ENCODE data around the gene IKZF1.
A peak's percentile ranks its signal among the peaks of the same experiment; 100 is the strongest.

The IKZF1 gene

DNA sequence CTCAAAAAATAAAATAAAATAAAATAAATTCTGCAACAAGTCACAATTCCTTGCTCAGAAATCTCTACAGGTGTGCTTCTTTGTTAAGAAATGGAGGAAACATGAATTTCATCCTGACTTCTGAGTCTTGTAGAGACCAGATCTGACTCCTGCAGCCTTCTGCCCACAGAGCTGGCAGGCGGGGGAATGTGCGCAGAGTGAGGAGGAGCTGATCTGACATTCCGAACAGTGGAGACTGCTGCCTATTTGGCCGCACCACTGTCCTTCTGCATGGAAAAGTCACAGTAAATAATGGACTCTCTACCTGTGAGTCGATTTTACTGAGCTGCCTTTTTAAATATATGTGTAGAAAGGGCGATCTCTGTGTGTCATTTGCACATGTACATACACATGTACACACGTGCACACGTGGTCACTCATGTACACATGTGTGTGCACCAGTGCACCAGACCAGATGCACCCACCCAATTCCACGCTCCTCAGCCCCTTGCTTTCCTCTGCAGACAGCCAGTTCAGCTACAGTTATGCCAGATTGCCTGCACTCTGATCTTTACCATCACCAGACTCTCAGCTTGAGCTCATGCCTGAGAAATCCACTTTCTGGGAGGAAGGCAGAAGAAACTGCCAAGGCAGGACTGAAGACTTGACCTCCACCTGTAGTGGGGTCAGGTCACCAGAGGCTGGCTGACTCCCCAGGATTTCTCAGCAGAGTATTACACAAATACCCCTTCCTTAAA, 54.9 kb downstream of the IKZF1 start:
- Histone ChIP-seq H3K9me3 (ENCODE audit: control insufficient read depth, insufficient read depth, low read depth, low read length) (no peaks in the 10 kb centered on the region), H3K4me1 (ENCODE audit: control insufficient read depth, insufficient read depth, low read length) (peaks cover 12% of the 10 kb centered on the region; the same call in 1 of the 2 replicates), H3K9ac (ENCODE audit: low read length) (peak overlapping the region; percentile 19), H3K4me3 (ENCODE audit: low read depth, low read length) (no peak overlapping the region), H3K27ac (ENCODE audit: low read depth, low read length) (no peak overlapping the region), H3K36me3 (ENCODE audit: control insufficient read depth, insufficient read depth, low read length) (no peaks in the 10 kb centered on the region), H3K27me3 (ENCODE audit: control insufficient read depth, insufficient read depth, low read length) (no peaks in the 10 kb centered on the region)

DNA sequence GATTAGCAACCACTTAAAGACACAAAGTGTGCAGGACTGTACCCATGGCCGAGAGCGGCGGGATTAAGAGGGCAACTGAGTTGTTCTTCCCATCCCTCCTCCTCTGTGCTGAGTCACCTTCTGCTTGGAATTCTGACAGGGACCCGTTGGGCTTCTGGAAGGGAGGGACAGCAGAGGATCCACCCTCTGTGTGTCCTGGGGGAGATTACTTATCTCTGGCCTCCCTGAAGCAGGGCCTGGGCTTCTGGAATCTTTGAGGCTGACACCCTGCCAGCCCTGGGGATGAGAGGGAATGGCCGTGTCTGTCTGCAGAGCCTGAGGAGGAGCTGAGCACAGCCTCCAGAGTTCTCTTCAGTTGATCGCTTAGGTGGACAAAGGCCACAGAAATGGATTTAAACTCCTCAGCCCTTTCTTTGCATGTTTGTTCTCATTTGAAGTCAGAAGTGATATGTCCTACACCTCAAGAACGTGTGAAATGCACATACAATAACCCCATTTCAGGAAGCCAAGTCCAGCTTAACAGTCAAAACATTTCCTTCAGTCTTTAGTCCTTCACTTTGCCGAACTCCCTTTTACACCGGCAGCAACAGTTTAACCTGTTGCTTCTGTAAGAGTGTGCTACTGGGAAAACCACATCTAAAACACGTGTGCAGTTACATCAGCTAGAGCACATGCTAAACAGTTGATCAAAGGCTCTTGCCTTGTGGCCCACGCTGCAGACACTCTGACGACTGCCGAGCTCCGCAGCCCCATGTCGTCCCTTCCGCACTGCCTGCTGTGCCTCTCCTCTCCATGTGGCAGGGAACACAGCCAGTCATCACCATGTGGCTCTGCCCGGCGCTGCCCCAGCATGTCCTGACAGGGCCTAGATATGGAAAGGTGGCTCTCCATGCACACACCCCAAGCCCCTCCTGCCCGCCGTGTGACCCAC, 55.7 kb downstream of the IKZF1 start:
- Histone ChIP-seq H3K27ac (ENCODE audit: low read depth, low read length) (no peak overlapping the region), H3K9ac (ENCODE audit: low read length) (peak overlapping the region; percentile 43), H3K4me1 (ENCODE audit: control insufficient read depth, insufficient read depth, low read length) (peaks cover 12% of the 10 kb centered on the region; the same call in 1 of the 2 replicates), H3K4me3 (ENCODE audit: low read depth, low read length) (no peak overlapping the region), H3K9me3 (ENCODE audit: control insufficient read depth, insufficient read depth, low read depth, low read length) (no peaks in the 10 kb centered on the region), H3K27me3 (ENCODE audit: control insufficient read depth, insufficient read depth, low read length) (no peaks in the 10 kb centered on the region), H3K36me3 (ENCODE audit: control insufficient read depth, insufficient read depth, low read length) (no peaks in the 10 kb centered on the region)

DNA sequence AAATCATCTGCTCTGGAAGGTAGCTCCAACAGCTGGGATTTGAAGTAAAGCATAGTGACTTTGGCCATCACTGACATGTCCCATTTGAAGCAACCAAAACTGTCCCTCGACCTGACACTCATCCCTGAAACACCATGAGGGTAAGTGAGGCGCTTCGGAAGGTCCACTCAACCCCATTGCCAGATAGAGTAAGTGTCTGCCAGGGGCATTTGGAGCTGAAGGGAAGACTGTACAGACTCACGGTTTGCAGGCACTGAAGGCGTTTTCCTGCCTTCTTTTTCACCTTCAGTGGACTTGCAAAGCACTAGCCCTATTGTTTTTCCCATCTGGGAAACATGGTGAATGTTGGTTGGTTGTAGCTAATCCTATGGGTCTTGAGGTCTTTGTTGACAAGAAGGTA, 57.6 kb downstream of the IKZF1 start:
- H3K9ac ChIP-seq (ENCODE audit: low read length): no peak overlapping the region
- no peaks in the 10 kb centered on the region for H3K36me3 ChIP-seq (ENCODE audit: control insufficient read depth, insufficient read depth, low read length)
- H3K9me3 ChIP-seq (ENCODE audit: control insufficient read depth, insufficient read depth, low read depth, low read length): no peaks in the 10 kb centered on the region
- no peak overlapping the region for H3K27ac ChIP-seq (ENCODE audit: low read depth, low read length)
- peaks cover 12% of the 10 kb centered on the region; the same call in 1 of the 2 replicates for H3K4me1 ChIP-seq (ENCODE audit: control insufficient read depth, insufficient read depth, low read length)
- H3K27me3 ChIP-seq (ENCODE audit: control insufficient read depth, insufficient read depth, low read length): no peaks in the 10 kb centered on the region
- no peak overlapping the region for H3K4me3 ChIP-seq (ENCODE audit: low read depth, low read length)

DNA sequence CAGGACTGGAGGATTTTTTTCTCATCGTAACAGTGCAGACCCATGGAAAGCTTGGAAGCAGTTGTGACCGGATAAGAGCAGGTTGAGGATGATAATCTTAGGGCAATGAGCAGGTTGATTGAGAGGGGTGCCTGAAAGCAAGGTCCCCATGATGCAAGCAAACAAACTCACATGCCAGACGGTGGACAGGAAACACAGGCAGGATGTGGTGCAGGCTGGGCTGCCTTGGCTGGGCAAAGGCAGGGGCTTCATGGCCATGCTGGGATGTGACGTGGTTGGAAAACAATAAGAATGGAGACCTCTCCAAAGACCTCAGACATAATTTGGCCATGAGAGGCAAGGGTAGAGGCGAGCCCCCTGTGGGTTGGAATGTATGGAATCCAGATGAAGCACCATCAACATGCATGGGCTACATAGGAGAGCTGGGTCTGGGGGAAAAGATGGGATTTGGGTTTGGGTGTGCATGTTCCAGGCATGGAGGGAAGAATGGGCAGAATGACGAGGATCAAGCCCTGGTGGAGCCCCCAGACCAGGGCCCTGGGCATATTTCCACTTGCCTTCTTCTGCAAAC, 58.3 kb downstream of the IKZF1 start:
- Histone ChIP-seq H3K27me3 (ENCODE audit: control insufficient read depth, insufficient read depth, low read length) (no peaks in the 10 kb centered on the region), H3K4me3 (ENCODE audit: low read depth, low read length) (no peak overlapping the region), H3K36me3 (ENCODE audit: control insufficient read depth, insufficient read depth, low read length) (no peaks in the 10 kb centered on the region), H3K9me3 (ENCODE audit: control insufficient read depth, insufficient read depth, low read depth, low read length) (no peaks in the 10 kb centered on the region), H3K4me1 (ENCODE audit: control insufficient read depth, insufficient read depth, low read length) (peaks cover 12% of the 10 kb centered on the region; the same call in 1 of the 2 replicates), H3K9ac (ENCODE audit: low read length) (no peak overlapping the region), H3K27ac (ENCODE audit: low read depth, low read length) (no peak overlapping the region)

DNA sequence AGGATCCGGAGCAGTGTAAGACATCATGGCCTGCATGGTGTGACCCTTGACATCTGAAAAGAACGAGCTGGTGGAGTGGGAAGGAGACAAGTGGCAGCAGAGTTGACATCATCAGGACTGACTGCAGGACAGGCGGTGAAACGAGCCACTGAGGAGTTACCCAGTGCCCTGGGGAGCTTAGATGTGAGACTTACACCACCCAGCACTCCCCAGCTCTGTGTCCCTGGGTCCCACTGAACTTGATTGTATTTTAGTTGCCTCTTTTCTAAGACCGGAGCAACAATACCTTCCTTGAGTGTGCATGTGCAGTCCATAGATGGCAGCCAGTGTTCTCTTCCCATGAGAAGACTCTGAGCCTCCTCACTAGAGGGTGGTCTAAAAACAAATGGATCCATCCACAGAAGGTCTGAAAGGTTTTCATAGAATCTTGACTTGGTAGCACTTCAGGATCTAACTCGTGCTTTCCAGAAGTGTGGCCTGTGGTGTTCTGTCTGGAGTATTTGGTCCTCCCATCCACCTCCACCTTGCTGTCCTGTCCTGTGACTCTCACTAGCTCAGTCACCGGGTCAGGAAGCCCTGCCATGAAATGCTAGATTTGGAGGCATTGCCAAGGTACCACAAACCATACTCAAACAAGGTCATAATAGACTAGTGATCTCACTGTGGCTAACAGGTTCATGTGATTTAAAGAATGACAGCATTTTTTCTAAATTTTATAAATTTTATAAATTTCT, 59.0 kb downstream of the IKZF1 start:
- Histone ChIP-seq H3K9ac (ENCODE audit: low read length) (no peak overlapping the region), H3K9me3 (ENCODE audit: control insufficient read depth, insufficient read depth, low read depth, low read length) (no peaks in the 10 kb centered on the region), H3K4me1 (ENCODE audit: control insufficient read depth, insufficient read depth, low read length) (peaks cover 12% of the 10 kb centered on the region; the same call in 1 of the 2 replicates), H3K27me3 (ENCODE audit: control insufficient read depth, insufficient read depth, low read length) (no peaks in the 10 kb centered on the region), H3K27ac (ENCODE audit: low read depth, low read length) (no peak overlapping the region), H3K36me3 (ENCODE audit: control insufficient read depth, insufficient read depth, low read length) (no peaks in the 10 kb centered on the region), H3K4me3 (ENCODE audit: low read depth, low read length) (no peak overlapping the region)

DNA sequence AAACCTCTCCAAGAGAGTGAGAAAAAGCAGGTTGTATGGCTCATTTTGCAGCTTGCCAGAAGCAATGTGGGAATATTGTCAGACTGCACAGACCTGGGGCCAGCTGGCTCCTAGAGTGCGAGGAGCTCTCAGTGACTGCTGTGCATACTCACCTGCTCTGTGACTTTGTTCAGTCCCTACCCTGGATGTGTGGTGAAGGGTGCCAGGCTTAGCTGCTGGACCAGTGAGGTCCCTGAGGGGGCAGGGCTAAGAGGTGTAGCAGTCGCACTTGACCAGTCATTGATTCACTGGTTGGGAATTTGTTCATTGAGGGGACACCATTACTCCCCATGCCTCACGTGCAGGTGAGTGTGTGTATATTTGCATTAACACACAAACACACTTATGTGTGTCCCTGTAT, 60.1 kb downstream of the IKZF1 start:
- Histone ChIP-seq H3K4me3 (ENCODE audit: low read depth, low read length) (no peak overlapping the region), H3K27me3 (ENCODE audit: control insufficient read depth, insufficient read depth, low read length) (no peaks in the 10 kb centered on the region), H3K9ac (ENCODE audit: low read length) (no peak overlapping the region), H3K4me1 (ENCODE audit: control insufficient read depth, insufficient read depth, low read length) (peaks cover 11% of the 10 kb centered on the region; the same call in 1 of the 2 replicates), H3K27ac (ENCODE audit: low read depth, low read length) (no peak overlapping the region), H3K9me3 (ENCODE audit: control insufficient read depth, insufficient read depth, low read depth, low read length) (0 out of 2 replicates have a peak, but pooled peaks cover 2% of the 10 kb centered on the region), H3K36me3 (ENCODE audit: control insufficient read depth, insufficient read depth, low read length) (no peaks in the 10 kb centered on the region)

DNA sequence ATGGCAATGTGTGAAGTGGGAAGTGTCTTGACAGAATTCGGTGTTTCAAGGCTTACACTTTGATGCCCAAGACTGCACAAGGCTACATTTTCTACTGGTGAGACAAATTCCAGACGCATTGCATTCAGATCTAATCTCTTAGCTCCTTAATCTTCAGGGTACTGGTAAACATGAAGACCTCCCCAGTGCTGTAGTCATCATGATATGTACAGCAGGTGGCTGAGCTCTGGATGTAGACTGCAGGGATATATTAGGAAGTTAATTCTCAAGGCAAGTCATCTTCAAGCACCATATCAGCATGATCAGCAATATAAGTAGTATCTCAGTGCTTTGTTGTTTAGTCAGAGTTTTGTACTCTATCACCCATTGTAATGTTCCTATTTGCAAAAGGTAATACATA, 61.8 kb downstream of the IKZF1 start:
- Histone ChIP-seq H3K36me3 (ENCODE audit: control insufficient read depth, insufficient read depth, low read length) (no peaks in the 10 kb centered on the region), H3K9ac (ENCODE audit: low read length) (no peak overlapping the region), H3K27ac (ENCODE audit: low read depth, low read length) (no peak overlapping the region), H3K4me3 (ENCODE audit: low read depth, low read length) (no peak overlapping the region), H3K27me3 (ENCODE audit: control insufficient read depth, insufficient read depth, low read length) (no peaks in the 10 kb centered on the region), H3K9me3 (ENCODE audit: control insufficient read depth, insufficient read depth, low read depth, low read length) (0 out of 2 replicates have a peak, but pooled peaks cover 2% of the 10 kb centered on the region), H3K4me1 (ENCODE audit: control insufficient read depth, insufficient read depth, low read length) (no peaks in the 10 kb centered on the region)

DNA sequence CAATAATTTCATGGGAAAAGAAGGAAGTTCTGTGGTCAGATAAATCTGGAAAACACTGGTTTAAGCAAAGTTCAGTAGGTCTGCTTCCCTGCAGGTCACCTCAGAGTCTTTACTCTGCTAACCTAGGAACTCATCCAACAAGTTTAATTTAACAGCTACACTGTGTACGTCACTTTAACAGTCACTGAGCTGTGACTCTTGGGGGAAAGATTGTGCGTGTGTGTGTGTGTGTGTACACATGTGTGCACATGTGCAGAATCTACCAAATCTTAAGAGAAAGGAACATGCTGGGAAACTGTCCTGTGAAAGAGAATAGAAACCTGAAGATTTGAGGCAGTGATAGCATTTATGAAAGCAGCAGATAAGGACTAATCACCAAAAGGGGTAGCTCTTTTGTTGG, 62.6 kb downstream of the IKZF1 start:
- no peaks in the 10 kb centered on the region for H3K27me3 ChIP-seq (ENCODE audit: control insufficient read depth, insufficient read depth, low read length)
- no peaks in the 10 kb centered on the region for H3K36me3 ChIP-seq (ENCODE audit: control insufficient read depth, insufficient read depth, low read length)
- 0 out of 2 replicates have a peak, but pooled peaks cover 2% of the 10 kb centered on the region for H3K9me3 ChIP-seq (ENCODE audit: control insufficient read depth, insufficient read depth, low read depth, low read length)

DNA sequence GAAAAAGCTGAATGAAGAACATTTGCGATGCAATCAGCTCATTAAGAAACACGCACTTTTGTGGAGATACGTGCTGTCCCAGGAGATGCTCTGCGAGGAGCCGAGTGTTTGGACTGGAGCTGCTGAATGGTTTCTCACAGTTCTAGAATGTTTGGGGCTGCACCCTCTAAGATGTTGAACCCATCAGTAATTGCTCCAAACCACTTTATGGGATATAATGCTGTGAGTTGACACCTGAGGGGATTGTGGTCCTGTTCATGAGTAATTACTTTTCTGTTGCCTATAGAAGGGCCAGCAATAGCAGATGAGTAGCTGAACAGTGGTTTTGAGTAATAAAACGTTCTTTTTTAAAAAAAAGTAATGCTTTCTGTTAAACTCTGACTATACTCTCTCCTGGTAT, 63.1 kb downstream of the IKZF1 start:
- H3K27ac ChIP-seq (ENCODE audit: low read depth, low read length): no peak overlapping the region

More for the DNA sequence above, 62.6 kb downstream of the IKZF1 start:
- no peak overlapping the region for H3K9ac ChIP-seq (ENCODE audit: low read length)
- H3K27ac ChIP-seq (ENCODE audit: low read depth, low read length): no peak overlapping the region
- no peaks in the 10 kb centered on the region for H3K4me1 ChIP-seq (ENCODE audit: control insufficient read depth, insufficient read depth, low read length)
- no peak overlapping the region for H3K4me3 ChIP-seq (ENCODE audit: low read depth, low read length)

DNA sequence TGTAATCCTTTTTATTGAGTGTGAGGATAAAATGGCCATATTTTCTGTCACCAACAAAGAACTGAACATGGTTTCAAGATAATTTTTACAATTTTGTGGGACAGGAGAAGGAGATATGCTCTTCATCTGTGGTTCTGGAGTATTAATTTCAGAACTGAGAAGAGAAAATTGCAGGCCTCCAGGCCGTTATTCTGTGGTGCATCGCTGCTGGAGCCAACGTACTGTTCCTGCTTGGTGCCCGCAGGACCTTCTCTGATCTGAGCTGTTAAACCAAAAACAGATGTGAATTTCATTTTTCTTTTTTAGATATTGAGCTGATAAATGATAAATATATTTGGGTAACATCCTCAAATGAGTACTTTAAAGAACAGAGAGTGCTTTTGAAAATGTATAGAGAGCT, 63.9 kb downstream of the IKZF1 start:
- Histone ChIP-seq H3K4me3 (ENCODE audit: low read depth, low read length) (no peak overlapping the region), H3K9me3 (ENCODE audit: control insufficient read depth, insufficient read depth, low read depth, low read length) (0 out of 2 replicates have a peak, but pooled peaks cover 2% of the 10 kb centered on the region), H3K27me3 (ENCODE audit: control insufficient read depth, insufficient read depth, low read length) (no peaks in the 10 kb centered on the region), H3K9ac (ENCODE audit: low read length) (no peak overlapping the region), H3K27ac (ENCODE audit: low read depth, low read length) (no peak overlapping the region), H3K4me1 (ENCODE audit: control insufficient read depth, insufficient read depth, low read length) (no peaks in the 10 kb centered on the region), H3K36me3 (ENCODE audit: control insufficient read depth, insufficient read depth, low read length) (no peaks in the 10 kb centered on the region)

More for the DNA sequence above, 63.1 kb downstream of the IKZF1 start:
- Histone ChIP-seq H3K9me3 (ENCODE audit: control insufficient read depth, insufficient read depth, low read depth, low read length) (0 out of 2 replicates have a peak, but pooled peaks cover 2% of the 10 kb centered on the region), H3K4me3 (ENCODE audit: low read depth, low read length) (no peak overlapping the region), H3K9ac (ENCODE audit: low read length) (no peak overlapping the region), H3K27me3 (ENCODE audit: control insufficient read depth, insufficient read depth, low read length) (no peaks in the 10 kb centered on the region), H3K4me1 (ENCODE audit: control insufficient read depth, insufficient read depth, low read length) (no peaks in the 10 kb centered on the region), H3K36me3 (ENCODE audit: control insufficient read depth, insufficient read depth, low read length) (no peaks in the 10 kb centered on the region)

Measured in HUES6 (cell line).